Peyer's patch (tissue), 4 donors: ENCODE measurements around the gene EFHC1. TPM values are rescaled to one million over a fixed set of nuclear protein-coding genes. Genes with fewer than 3 reads are reported as not detected.

Experiments
- DNase-seq, 3 donors: peaks; one replicate each; pipeline ENCODE4 v3.0.0-alpha.2; 2017 to 2019
- H3K27ac ChIP-seq, 4 donors: fragments of 200-600 bp; sonication (generic); one replicate each; pipeline ENCODE4 v1.5.1; 2016 to 2019
- H3K27me3 ChIP-seq, 2 donors: fragments of 200-600 bp; sonication (generic); one replicate each; pipeline ENCODE4 v1.5.1; 2019
- H3K36me3 ChIP-seq, 3 donors: fragments of 200-600 bp; sonication (generic); one replicate each; pipeline ENCODE4 v1.5.1; 2016 to 2019
- H3K4me1 ChIP-seq, 4 donors: fragments of 200-600 bp; sonication (generic); one replicate each; pipeline ENCODE4 v1.5.1; 2016 to 2019
- H3K4me3 ChIP-seq, 4 donors: fragments of 200-600 bp; sonication (generic); 1 replicate in 3 of 4; 2 replicates in 1 of 4; pipeline ENCODE4 v1.5.1; 2016 to 2019; ENCODE audit warnings: mild to moderate bottlenecking in 1 of 4
- H3K9me3 ChIP-seq, 4 donors: fragments of 200-600 bp; sonication (generic); one replicate each; pipeline ENCODE4 v1.5.1; 2016 to 2019; ENCODE audit warnings: mild to moderate bottlenecking in 1 of 4
- CTCF ChIP-seq, 6 experiments: fragments of 450-650 bp in 4 of 6; fragments of 200-600 bp in 2 of 6; sonication (generic) in 1 of 6; IDR thresholded peaks; one replicate each; pipeline ENCODE4 v1.5.1; 2017 to 2019; ENCODE audit warnings: antibody characterized with exemption in 6 of 6, mild to moderate bottlenecking in 3 of 6, moderate library complexity in 1 of 6
- POLR2A ChIP-seq, 2 donors: fragments of 450-650 bp; IDR thresholded peaks; one replicate each; pipeline ENCODE4 v1.5.1; 2017; ENCODE audit warnings: antibody characterized with exemption in 2 of 2, mild to moderate bottlenecking in 2 of 2, moderate library complexity in 2 of 2
- total RNA-seq, 4 donors: library from RNA; depleted of rRNA; stranded (reverse); fragments of >200 nt; gene quantifications; one replicate each; pipeline ENCODE4 v1.1.0, GENCODE V29; 2016

EFHC1 gene
- total RNA-seq, 4 donors from 2014 or later, result 20.0 to 40.4 (median 22.7) TPM

- Histone ChIP-seq H3K27me3 (no peaks in the 10 kb centered on the region), H3K4me3 (no peak overlapping the region), H3K4me1 (peaks cover 8 to 26% (median 10%) of the 10 kb centered on the region in 4 donors), H3K27ac (no peak overlapping the region), H3K9me3 (no peaks in the 10 kb centered on the region), H3K36me3 (peaks cover 0 to 16% (median 0%) of the 10 kb centered on the region in 3 donors)
- DNase-seq, result no peak
- TF ChIP-seq CTCF (IDR thresholded peaks at IDR 0.05), result no peak
Measured at GRCh38 chr6:52500238-52501129, 80.3 kb downstream of the EFHC1 start.

- no peak for DNase-seq
- H3K27ac ChIP-seq, result no peak overlapping the region
- TF ChIP-seq CTCF (IDR thresholded peaks at IDR 0.05) (no peak), POLR2A (IDR thresholded peaks at IDR 0.05) (no peak)
- peaks cover 4 to 26% (median 8%) of the 10 kb centered on the region in 4 donors for H3K4me1 ChIP-seq
- H3K9me3 ChIP-seq, result no peaks in the 10 kb centered on the region
- no peak overlapping the region for H3K4me3 ChIP-seq
- no peaks in the 10 kb centered on the region for H3K27me3 ChIP-seq
- peaks cover 0 to 29% (median 0%) of the 10 kb centered on the region in 3 donors for H3K36me3 ChIP-seq
Measured at GRCh38 chr6:52502306-52503029, 82.3 kb downstream of the EFHC1 start.

DNA sequence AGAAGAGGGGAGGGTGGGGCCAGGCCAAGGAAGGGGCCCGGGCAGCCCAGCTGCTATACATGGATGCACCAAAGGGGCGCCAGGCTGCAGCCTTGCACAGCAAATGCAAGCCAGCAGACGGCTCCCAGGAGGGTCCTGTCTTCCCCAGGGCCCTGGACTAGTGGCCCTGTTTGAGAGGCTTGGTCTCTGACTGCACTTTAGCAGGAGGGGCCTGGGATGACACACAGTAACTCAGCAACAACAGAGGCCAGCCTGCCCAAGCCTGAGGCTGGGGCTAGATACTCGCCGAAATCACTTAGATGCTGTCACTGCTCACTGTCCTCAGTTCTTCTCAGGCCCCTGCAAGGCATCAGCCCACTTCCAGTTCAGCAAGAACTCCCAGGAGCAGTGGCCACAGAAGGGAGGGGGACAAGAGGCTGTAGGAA is 83.2 kb downstream of the EFHC1 start:
- Histone ChIP-seq H3K27me3 (no peaks in the 10 kb centered on the region), H3K36me3 (peaks cover 0 to 38% (median 0%) of the 10 kb centered on the region in 3 donors), H3K9me3 (no peaks in the 10 kb centered on the region), H3K4me3 (no peak overlapping the region), H3K27ac (peak overlapping the region in 3 of 4 donors; percentile 32 to 76 (median 74)), H3K4me1 (peaks cover 0 to 26% (median 8%) of the 10 kb centered on the region in 4 donors)
- TF ChIP-seq POLR2A (IDR thresholded peaks at IDR 0.05) (no peak), CTCF (IDR thresholded peaks at IDR 0.05) (no peak)
- no peak for DNase-seq

DNA sequence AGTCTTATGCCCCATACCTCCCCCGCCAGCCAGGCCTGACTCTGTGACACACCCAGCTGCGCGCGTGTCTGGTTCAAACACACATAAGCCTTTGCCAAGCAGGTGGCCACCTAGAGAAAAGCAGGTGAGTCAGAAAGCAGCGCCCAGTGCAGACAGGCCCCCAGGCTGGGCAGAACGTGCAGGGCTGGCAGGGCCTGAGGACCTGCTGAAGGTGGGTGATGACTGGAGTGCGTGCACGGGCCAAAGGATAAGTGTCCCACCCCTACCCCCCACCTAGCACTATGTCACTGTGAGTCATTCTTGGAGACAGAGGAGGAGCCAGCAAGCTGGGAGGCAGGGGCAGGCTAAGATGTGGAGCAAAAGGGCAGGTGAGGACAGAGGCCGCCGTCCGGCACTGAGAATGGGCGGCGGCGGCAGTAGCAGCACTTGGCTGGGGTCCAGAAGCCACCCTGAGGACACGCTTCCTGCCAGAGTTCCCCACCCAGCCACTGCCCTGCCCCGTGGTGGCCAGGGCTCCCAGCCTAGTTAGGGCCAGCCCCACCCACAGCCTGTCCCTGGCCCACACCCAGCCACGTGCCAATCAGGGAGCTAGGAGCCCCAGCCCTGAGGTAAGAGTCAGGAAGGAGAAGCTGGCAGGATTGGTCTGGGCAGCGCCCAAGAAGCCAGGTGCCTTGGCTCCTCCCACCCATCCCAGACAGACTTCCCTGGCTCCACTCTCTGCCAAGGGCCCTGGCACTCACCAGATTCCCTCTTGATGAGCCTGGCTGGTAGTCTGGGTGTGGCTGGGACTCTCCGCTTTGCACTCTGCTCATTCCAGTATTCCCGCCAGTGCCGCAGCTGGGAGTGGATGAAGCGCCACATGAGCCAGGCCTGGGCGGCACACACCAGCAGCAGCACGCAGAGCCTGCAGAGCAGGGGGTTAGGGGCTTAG is 84.0 kb downstream of the EFHC1 start:
- Histone ChIP-seq H3K9me3 (no peaks in the 10 kb centered on the region), H3K4me1 (peaks cover 0 to 26% (median 5%) of the 10 kb centered on the region in 4 donors), H3K4me3 (no peak overlapping the region), H3K27me3 (no peaks in the 10 kb centered on the region), H3K36me3 (peaks cover 0 to 46% (median 0%) of the 10 kb centered on the region in 3 donors), H3K27ac (peak overlapping the region; percentile 32 to 76 (median 56))
- TF ChIP-seq POLR2A (IDR thresholded peaks at IDR 0.05) (peak in 1 of 2 donors; percentile 18), CTCF (IDR thresholded peaks at IDR 0.05) (peak in 2 of 6 experiments; percentile 2 to 4)
- peak in 2 of 3 donors; percentile 96 to 99 for DNase-seq

DNA sequence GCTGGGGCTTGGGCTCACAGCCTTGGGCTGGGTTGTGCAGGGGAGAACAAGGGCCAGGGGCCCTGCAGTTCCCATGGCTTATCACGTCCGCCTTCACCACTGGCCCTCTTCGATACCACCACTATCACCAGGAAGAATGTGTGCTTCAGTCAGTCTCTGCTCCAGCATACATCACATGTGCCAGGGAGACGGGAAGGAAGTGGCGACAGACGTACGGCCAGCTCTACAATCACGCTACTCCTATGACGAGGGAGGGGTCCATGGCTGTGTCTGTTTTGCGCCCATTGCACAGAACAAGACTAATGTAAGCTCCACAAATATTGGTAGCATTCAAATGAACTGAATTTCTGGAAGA is 84.6 kb downstream of the EFHC1 start:
- peaks cover 0 to 26% (median 4%) of the 10 kb centered on the region in 4 donors for H3K4me1 ChIP-seq
- H3K36me3 ChIP-seq, result peaks cover 0 to 52% (median 0%) of the 10 kb centered on the region in 3 donors
- no peak for DNase-seq
- H3K9me3 ChIP-seq, result no peaks in the 10 kb centered on the region
- peak overlapping the region in 3 of 4 donors; percentile 38 to 76 (median 74) for H3K27ac ChIP-seq
- TF ChIP-seq CTCF (IDR thresholded peaks at IDR 0.05) (no peak), POLR2A (IDR thresholded peaks at IDR 0.05) (no peak)
- no peaks in the 10 kb centered on the region for H3K27me3 ChIP-seq
- no peak overlapping the region for H3K4me3 ChIP-seq
